LHCN-M2 (cell line): ENCODE results near the gene P3H4. TPM values are rescaled to one million over a fixed set of nuclear protein-coding genes. Genes with fewer than 3 reads are reported as not detected.
A peak's percentile ranks its signal among the peaks of the same experiment; 100 is the strongest.
"Not testable (repeated sequence)": the region's sequence is repeated elsewhere in the genome, so short reads cannot be mapped to it uniquely, and the experiment has no call there.

Experiments
- DNase-seq: peaks from one replicate; pipeline ENCODE4 v3.0.0-alpha.2; 2012; ENCODE audit warnings: low read depth
- total RNA-seq: library from RNA; depleted of rRNA; stranded (reverse); fragments of >200 nt; gene quantifications from 2 replicates; pipeline ENCODE4 v1.2.3, GENCODE V29; 2014

P3H4 gene
- total RNA-seq, 1 experiment from 2014 or later, result 49.1 TPM

GRCh38 chr17:41793784-41794539, 17.8 kb downstream of the P3H4 start:
- no peak for DNase-seq

DNA sequence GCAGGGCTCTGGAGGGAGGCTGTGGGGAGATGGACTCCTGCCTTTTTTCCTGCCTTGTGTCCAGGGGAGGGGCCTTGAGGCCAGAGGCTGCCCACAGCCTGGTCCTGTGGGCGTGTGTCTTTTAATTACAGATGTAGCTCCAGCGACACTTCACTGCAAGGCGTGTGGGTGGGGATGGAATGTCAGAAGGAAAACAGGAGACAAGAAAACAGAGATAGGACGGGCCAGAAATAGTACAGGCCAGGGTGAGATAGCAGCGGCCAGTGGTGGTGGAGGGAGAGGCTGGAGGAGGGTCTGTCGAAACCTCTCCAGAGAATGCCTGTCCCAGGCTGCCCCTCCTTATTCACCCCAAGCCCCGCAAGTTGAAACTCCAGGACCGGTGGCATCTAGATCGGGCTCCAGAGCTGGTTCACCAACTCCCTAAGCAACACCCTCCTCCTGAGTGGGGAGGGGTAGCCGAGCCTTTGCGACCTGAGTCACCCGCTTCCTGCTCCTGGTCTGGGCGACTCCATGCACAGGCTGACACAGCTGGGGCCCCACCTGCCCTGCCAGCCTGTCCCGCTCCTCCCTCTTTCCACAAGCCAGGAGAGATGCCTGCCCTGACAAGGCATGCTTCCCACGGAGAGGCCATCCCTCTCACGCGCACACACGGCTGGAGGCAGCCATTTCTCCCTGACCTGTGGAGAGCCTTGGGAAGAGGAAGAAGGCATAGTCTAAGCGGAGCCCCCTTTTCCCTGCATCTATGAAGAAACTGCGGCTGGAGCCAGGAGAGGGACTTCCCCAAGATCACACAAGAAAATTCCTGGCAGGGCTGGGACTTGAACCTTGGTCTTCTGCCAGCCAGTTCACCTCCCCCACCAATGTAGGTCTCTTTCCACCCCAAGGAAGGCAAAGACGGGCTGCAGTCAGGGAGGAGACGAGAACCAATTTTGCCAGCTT, 18.6 kb downstream of the P3H4 start:
- DNase-seq, result peak; percentile 25

- no peak for DNase-seq
Measured at GRCh38 chr17:41787021-41787418, 24.7 kb downstream of the P3H4 start.

GRCh38 chr17:41786227-41787020, 25.3 kb downstream of the P3H4 start, which contains the start of gene JUP:
Gene JUP (minus strand): TSS chr17:41786711. CDS start chr17:41771854, 14,857 bp downstream.
- DNase-seq, result peak; percentile 64

GRCh38 chr17:41785859-41786226, 25.9 kb downstream of the P3H4 start:
- no peak for DNase-seq

GRCh38 chr17:41785091-41785858, 26.5 kb downstream of the P3H4 start:
- DNase-seq, result no peak

GRCh38 chr17:41784207-41784744, 27.5 kb downstream of the P3H4 start:
- DNase-seq, result no peak

GRCh38 chr17:41782142-41782541, 29.6 kb downstream of the P3H4 start:
- DNase-seq, result no peak

- no peak for DNase-seq
Measured at GRCh38 chr17:41781404-41782110, 30.2 kb downstream of the P3H4 start.

- DNase-seq, result no peak
Measured at GRCh38 chr17:41779954-41780353, 31.8 kb downstream of the P3H4 start.

- DNase-seq, result peak; percentile 94
Measured at GRCh38 chr17:41777574-41778188, 34.1 kb downstream of the P3H4 start.

DNA sequence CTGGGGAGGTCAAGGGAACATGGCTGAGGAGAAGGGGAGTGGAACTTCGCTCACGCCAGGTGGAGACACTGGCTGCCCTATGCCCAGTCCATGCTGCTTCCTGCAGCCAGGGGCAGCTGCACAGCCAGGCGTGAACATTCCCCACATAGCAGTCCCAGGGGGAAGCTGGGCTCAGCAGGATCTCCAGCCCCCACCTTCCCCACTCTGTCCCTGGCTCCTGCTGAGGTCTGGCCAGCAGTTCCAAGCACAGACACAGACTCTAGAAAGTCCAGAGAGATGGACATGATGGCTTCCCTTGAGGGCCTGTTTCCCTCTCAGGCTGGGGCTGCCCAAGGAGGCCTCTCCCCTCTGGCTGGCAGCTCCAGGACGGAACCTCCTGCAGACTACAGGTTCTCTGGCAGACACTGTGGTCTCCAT, 34.6 kb downstream of the P3H4 start:
- peak; percentile 75 for DNase-seq

DNA sequence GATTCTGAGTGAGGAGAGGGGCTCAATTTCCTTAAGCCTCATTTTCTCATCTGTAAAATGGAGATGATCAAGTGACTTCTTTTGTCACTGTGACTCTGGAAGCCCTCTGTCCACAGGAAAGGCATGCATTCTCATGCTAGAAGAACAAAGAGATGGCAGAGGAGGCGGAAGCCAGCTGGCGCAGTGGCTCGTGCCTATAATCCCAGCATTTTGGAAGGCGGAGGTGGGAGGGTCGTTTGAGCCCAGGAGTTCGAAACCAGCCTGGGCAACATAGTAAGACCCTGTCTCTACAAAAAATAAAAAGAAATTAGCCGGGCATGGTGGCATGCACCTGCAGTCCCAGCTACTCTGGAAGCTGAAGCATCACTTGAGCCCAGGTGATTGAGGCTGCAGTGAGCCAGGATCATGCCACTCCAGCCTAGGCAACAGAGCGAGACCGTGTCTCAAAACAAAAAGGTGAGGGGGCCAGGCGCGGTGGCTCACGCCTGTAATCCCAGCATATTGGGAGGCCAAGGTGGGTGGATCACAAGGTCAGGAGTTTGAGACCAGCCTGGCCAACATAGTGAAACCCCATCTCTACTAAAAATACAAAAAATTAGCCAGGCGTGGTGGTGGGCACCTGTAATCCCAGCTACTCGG, 35.4 kb downstream of the P3H4 start:
- not testable (repeated sequence) for DNase-seq

DNA sequence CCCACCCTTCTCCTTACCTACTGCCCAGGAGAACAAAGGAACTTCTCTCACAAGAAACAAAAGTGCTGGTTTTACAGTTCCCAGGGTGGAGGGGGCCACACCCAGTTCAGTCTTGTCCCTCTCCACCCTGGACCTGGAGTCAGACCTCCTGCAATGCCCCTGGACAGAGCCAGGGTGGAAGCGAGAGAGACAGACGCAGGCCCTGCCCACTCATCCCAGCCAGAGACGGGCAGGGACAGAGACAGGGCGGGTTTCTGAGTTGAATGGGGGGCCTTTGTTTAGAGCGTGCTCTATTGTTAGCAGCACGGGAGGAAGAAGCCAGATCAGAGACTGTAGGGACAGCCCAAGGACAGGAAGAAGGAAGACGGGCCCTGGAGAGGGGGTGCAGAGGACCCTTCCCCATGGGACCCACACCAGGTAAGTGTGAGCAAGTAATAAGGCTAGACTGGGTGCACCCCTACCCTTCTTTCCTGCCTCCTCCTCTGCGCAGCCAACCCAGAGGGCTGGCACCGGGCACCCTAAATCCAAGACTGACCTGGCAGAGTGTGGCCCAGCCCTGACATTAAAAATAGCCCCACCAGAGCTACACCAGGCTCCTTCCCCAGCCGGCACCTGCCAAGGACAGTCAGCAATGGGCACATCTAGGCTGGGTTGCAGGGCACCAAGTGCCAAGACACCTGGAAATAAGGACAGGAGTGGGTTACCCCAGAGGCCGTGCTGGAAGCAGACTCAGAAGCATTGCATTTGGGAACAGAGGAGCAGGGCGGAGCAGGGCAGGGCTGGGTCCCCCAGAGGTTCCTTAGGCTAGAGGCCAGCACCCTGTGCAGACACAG, 36.1 kb downstream of the P3H4 start:
- DNase-seq, result no peak

GRCh38 chr17:41773731-41774193, 38.0 kb downstream of the P3H4 start:
- DNase-seq, result no peak

DNA sequence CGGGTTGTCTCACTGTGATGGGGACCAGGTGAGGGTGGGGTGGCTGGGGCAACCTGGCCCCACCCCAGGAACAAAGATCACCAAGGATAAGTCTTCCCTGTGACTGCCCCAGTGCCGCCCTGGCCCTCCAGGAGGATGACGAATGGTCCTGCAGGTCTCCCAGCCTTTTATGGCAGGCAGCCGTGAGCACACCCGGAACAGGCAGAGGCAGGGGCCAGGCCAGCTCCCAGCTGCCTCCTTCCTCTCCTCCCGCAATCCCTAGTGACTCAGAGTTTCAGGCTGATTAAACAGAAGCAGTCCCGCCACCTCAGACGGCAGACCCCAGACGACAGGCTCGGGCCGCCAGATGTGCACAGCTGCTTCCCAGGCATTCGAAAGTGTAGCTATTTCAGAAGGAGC, 38.6 kb downstream of the P3H4 start:
- peak; percentile 73 for DNase-seq

DNA sequence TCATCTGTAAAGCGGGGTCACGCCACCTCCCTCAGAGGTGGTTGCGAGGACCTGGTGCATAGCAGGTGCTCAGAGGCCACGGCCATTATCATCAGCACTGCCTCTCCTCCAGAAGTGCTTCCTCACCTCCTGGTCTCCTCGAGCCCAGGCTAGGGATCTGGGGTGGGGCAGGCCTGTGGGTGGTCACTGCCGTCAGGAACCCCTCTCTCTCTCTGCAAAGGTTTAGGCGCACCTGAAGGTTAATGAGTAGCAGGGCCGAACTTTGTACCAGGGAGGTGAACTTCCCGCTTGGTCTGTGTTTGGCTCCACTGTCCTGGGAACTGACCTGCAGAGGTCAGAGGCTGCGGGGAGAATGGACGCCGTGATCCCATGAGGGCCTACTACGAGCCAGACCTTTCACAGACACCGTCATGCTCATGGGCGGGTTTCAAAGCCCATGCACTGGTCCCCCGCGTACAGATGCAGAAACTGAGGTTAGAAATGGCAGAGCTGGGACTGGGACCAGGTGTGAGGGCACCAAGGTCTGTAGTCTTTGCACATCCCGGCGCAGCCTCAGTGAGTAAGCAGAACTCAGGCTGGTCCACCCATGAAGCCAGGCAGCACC, 39.1 kb downstream of the P3H4 start:
- no peak for DNase-seq

DNA sequence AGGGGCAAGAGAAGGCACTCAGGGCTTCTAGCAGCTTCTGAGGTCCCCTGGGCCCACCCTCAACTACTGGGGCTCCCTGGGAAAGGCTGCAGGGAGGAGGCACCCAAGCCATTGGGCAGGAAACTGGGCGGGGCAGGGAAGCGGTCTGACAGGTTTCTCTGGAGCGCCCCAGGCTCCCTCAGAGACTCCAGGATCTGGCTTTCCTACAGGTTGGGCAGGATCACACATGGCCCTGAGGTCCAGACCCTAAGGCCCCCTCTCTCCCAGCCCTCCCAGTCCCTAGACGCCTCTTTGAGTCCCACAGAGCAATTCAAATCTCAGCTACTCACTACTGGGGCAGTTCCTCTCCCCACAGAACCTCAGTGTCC, 39.5 kb downstream of the P3H4 start:
- DNase-seq, result no peak
